Ishikawa (cell line): ENCODE results near the gene TEX10.

Experiments used
- CEBPB ChIP-seq: IDR thresholded peaks from 2 replicates; pipeline ENCODE4 v1.6.1; 2012
- CREB1 ChIP-seq: IDR thresholded peaks from 2 replicates; pipeline ENCODE4 v1.6.1; 2012; ENCODE audit warnings: low read depth
- RAD21 ChIP-seq: IDR thresholded peaks from 2 replicates; pipeline ENCODE4 v1.6.1; 2012; ENCODE audit warnings: low read depth
- TAF1 ChIP-seq: IDR thresholded peaks from 2 replicates; pipeline ENCODE4 v1.6.1; 2012; ENCODE audit warnings: low read depth, mild to moderate bottlenecking
- YY1 ChIP-seq: IDR thresholded peaks from 2 replicates; pipeline ENCODE4 v1.6.1; 2012; ENCODE audit warnings: low read depth
- TF ChIP-seq, protein P1 (sequence below): IDR thresholded peaks from 2 replicates; pipeline ENCODE4 v1.6.1; 2012

GRCh38 chr9:100294806-100295205 is 57.9 kb downstream of the TEX10 start:
- TF ChIP-seq TAF1, result no peak
- no peak for TF ChIP-seq RAD21
- TF ChIP-seq, protein P1, sequence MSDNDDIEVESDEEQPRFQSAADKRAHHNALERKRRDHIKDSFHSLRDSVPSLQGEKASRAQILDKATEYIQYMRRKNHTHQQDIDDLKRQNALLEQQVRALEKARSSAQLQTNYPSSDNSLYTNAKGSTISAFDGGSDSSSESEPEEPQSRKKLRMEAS, result no peak
- no peak for TF ChIP-seq CEBPB
- no peak for TF ChIP-seq CREB1
- TF ChIP-seq YY1, result no peak
